H1 (cell line): Measurements from ENCODE around the gene MRTFA. TPM values are rescaled to one million over a fixed set of nuclear protein-coding genes. Genes with fewer than 3 reads are reported as not detected.

Source experiments
- CTCF ChIA-PET: fragments of 300-600 bp; sonication (Branson Sonifier 250); formaldehyde crosslinking; loops from one replicate; lab custom pipeline; 2021; ENCODE audit not compliant: partially characterized antibody; lab: Charles Lee
- POLR2A ChIA-PET: fragments of 300-600 bp; sonication (Branson Sonifier 250); formaldehyde crosslinking; loops from one replicate; lab custom pipeline; 2021; ENCODE audit warnings: inconsistent platforms; ENCODE audit not compliant: partially characterized antibody; lab: Charles Lee
- DNase-seq, 2 experiments: peaks; one replicate each; pipeline versions ENCODE4 v3.0.0 to v3.0.0-alpha.2; 2010 to 2022; ENCODE audit warnings: low spot score in 2 of 2, low read depth in 1 of 2, mixed read lengths in 1 of 2
- FAIRE-seq: peaks from 2 replicates; lab custom pipeline; 2011; peaks lifted over from hg19 to GRCh38; lab: Jason Lieb, UNC
- H2AFZ ChIP-seq: 2 replicates; pipeline ENCODE4 v1.8.1; 2012; ENCODE audit warnings: low read length, inconsistent platforms
- H2AK5ac ChIP-seq: 2 replicates; pipeline ENCODE4 v1.6.1; 2013; ENCODE audit warnings: low read depth, low read length
- H2BK120ac ChIP-seq: replicated peaks from 2 replicates; pipeline ENCODE3; 2013; ENCODE audit warnings: low read depth, low read length, inconsistent platforms
- H2BK12ac ChIP-seq: 2 replicates; pipeline ENCODE4 v1.6.1; 2013; ENCODE audit warnings: low read depth, low read length
- H2BK15ac ChIP-seq: 2 replicates; pipeline ENCODE4 v1.6.1; 2013; ENCODE audit warnings: low read length
- H2BK20ac ChIP-seq: 2 replicates; pipeline ENCODE4 v1.6.1; 2013; ENCODE audit warnings: low read length
- H2BK5ac ChIP-seq: 2 replicates; pipeline ENCODE4 v1.6.1; 2013; ENCODE audit warnings: low read depth, low read length
- H3K14ac ChIP-seq: 2 replicates; pipeline ENCODE4 v1.6.1; 2013; ENCODE audit warnings: inconsistent platforms; ENCODE audit not compliant: insufficient read length
- H3K18ac ChIP-seq: 2 replicates; pipeline ENCODE4 v1.6.1; 2013; ENCODE audit warnings: low read length; ENCODE audit errors: extremely low read depth
- H3K23ac ChIP-seq: 2 replicates; pipeline ENCODE4 v1.6.1; 2013; ENCODE audit warnings: inconsistent platforms; ENCODE audit not compliant: insufficient read length
- H3K23me2 ChIP-seq: 2 replicates; pipeline ENCODE4 v1.6.1; 2013; ENCODE audit warnings: low read depth, low read length
- H3K27ac ChIP-seq: 2 replicates; pipeline ENCODE4 v1.6.1; 2011; ENCODE audit warnings: low read depth, low read length, inconsistent platforms
- H3K27me3 ChIP-seq, 4 experiments: replicated peaks in 1 of 4; 1 replicate in 1 of 4; 2 replicates in 3 of 4; pipeline versions ENCODE4 v1.6.1 to v1.8.1; 2011 to 2013; ENCODE audit warnings: low read length in 3 of 4, mild to moderate bottlenecking in 3 of 4, inconsistent platforms in 2 of 4, mixed read lengths in 2 of 4, moderate library complexity in 1 of 4; ENCODE audit not compliant: control insufficient read depth in 3 of 4, insufficient read depth in 3 of 4; ENCODE audit errors: extremely low read depth in 1 of 4
- H3K36me3 ChIP-seq, 4 experiments: 2 replicates each; pipeline versions ENCODE4 v1.6.1 to v1.8.1; 2011 to 2013; ENCODE audit warnings: mild to moderate bottlenecking in 4 of 4, low read length in 3 of 4, moderate library complexity in 2 of 4, control low read depth in 1 of 4, inconsistent platforms in 1 of 4; ENCODE audit not compliant: insufficient read depth in 4 of 4, control insufficient read depth in 2 of 4
- H3K4ac ChIP-seq: replicated peaks from 2 replicates; pipeline ENCODE3; 2013; ENCODE audit warnings: low read length, low read depth, mixed read lengths, inconsistent platforms; ENCODE audit not compliant: insufficient read length
- H3K4me1 ChIP-seq, 4 experiments: replicated peaks in 1 of 4; 1 replicate in 1 of 4; 2 replicates in 3 of 4; pipeline versions ENCODE4 v1.6.1 to v1.8.1; 2011 to 2013; ENCODE audit warnings: low read length in 3 of 4, inconsistent platforms in 2 of 4, mixed read lengths in 1 of 4; ENCODE audit not compliant: insufficient read depth in 4 of 4, control insufficient read depth in 3 of 4
- H3K4me2 ChIP-seq, 2 experiments: 2 replicates each; pipeline versions ENCODE4 v1.6.1 to v1.8.1; 2011 to 2013; ENCODE audit warnings: low read depth in 2 of 2, low read length in 2 of 2, control low read depth in 1 of 2, inconsistent platforms in 1 of 2, mild to moderate bottlenecking in 1 of 2; ENCODE audit not compliant: insufficient read depth in 1 of 2
- H3K4me3 ChIP-seq, 4 experiments: fragments of 200-600, 300-600 bp in 1 of 4; sonication (generic), shearing (Covaris generic), sonication (Bioruptor Twin) in 1 of 4; 2 replicates each; pipeline versions ENCODE4 v1.5.1 to v1.8.1; 2011 to 2016; ENCODE audit warnings: low read length in 4 of 4, low read depth in 3 of 4, control low read depth in 2 of 4, inconsistent platforms in 2 of 4, mild to moderate bottlenecking in 2 of 4, mixed read lengths in 1 of 4, moderate library complexity in 1 of 4; ENCODE audit not compliant: insufficient read depth in 2 of 4; ENCODE audit errors: extremely low read depth in 1 of 4
- H3K56ac ChIP-seq: replicated peaks from 2 replicates; pipeline ENCODE3; 2013; ENCODE audit warnings: low read depth, mild to moderate bottlenecking, mixed read lengths, low read length, inconsistent platforms; ENCODE audit not compliant: insufficient read length
- H3K79me1 ChIP-seq: 2 replicates; pipeline ENCODE4 v1.6.1; 2013; ENCODE audit warnings: low read depth, low read length, control low read depth
- H3K79me2 ChIP-seq, 2 experiments: 2 replicates each; pipeline versions ENCODE4 v1.6.1 to v1.8.1; 2012 to 2013; ENCODE audit warnings: low read length in 2 of 2, mild to moderate bottlenecking in 2 of 2, inconsistent platforms in 1 of 2; ENCODE audit not compliant: insufficient read depth in 2 of 2, control insufficient read depth in 1 of 2
- H3K9ac ChIP-seq, 4 experiments: replicated peaks in 1 of 4; 1 replicate in 1 of 4; 2 replicates in 3 of 4; pipeline versions ENCODE4 v1.6.1 to v1.8.1; 2011 to 2013; ENCODE audit warnings: low read depth in 3 of 4, low read length in 3 of 4, control low read depth in 2 of 4, mild to moderate bottlenecking in 2 of 4, moderate library complexity in 2 of 4, inconsistent platforms in 1 of 4; ENCODE audit errors: extremely low read depth in 1 of 4
- H3K9me3 ChIP-seq, 2 experiments: 2 replicates each; pipeline versions ENCODE4 v1.6.1 to v1.8.1; 2012 to 2013; ENCODE audit warnings: mild to moderate bottlenecking in 2 of 2, moderate library complexity in 2 of 2, control low read depth in 1 of 2, inconsistent platforms in 1 of 2, low read depth in 1 of 2, low read length in 1 of 2, mixed read lengths in 1 of 2; ENCODE audit not compliant: insufficient read depth in 2 of 2
- H4K20me1 ChIP-seq, 2 experiments: replicated peaks in 1 of 2; 2 replicates each; pipeline versions ENCODE3 to v1.8.1; 2011 to 2013; ENCODE audit warnings: inconsistent platforms in 2 of 2, low read length in 2 of 2, mild to moderate bottlenecking in 1 of 2; ENCODE audit not compliant: insufficient read depth in 2 of 2, control insufficient read depth in 1 of 2
- H4K5ac ChIP-seq: 2 replicates; pipeline ENCODE4 v1.6.1; 2013; ENCODE audit warnings: low read length, low read depth, mixed read lengths, inconsistent platforms; ENCODE audit not compliant: insufficient read length
- H4K8ac ChIP-seq: 2 replicates; pipeline ENCODE4 v1.8.0; 2013; ENCODE audit warnings: mild to moderate bottlenecking, moderate library complexity, low read length, inconsistent platforms; ENCODE audit not compliant: insufficient read depth; ENCODE audit errors: extremely low read depth
- H4K91ac ChIP-seq: replicated peaks from 2 replicates; pipeline ENCODE3; 2013; ENCODE audit warnings: low read length, mixed read lengths, inconsistent platforms; ENCODE audit not compliant: insufficient read length
- EGR1 ChIP-seq: IDR thresholded peaks from 2 replicates; pipeline ENCODE4 v1.6.1; 2011; ENCODE audit warnings: low read depth, low read length, borderline replicate concordance
- EZH2 ChIP-seq: fragments of 200-600 bp; sonication (generic); IDR thresholded peaks from 2 replicates; pipeline ENCODE4 v1.7.1; 2012; ENCODE audit warnings: low read depth, mild to moderate bottlenecking, moderate library complexity, low read length, inconsistent platforms; ENCODE audit not compliant: severe bottlenecking
- HDAC2 ChIP-seq, 2 experiments: fragments of 300-600 bp in 1 of 2; sonication (generic) in 1 of 2; IDR thresholded peaks; 2 replicates each; pipeline ENCODE4 v1.6.1; 2011 to 2012; ENCODE audit warnings: low read depth in 2 of 2, low read length in 2 of 2, mild to moderate bottlenecking in 2 of 2, moderate library complexity in 2 of 2, borderline replicate concordance in 1 of 2, inconsistent platforms in 1 of 2
- TCF12 ChIP-seq: IDR thresholded peaks from 2 replicates; pipeline ENCODE4 v1.6.1; 2011; ENCODE audit warnings: low read depth, mild to moderate bottlenecking, low read length
- ZNF274 ChIP-seq: IDR thresholded peaks from 2 replicates; pipeline ENCODE4 v1.7.0; 2012; ENCODE audit warnings: low read length, borderline replicate concordance; ENCODE audit errors: extremely low read depth
- WGBS, 2 experiments: shearing (Covaris generic) in 1 of 2; methylation state at CpG; one replicate each; pipeline versions ENCODE4 v1.1.6 to v1.1.7; 2013 to 2015; ENCODE audit warnings: low lambda C conversion rate in 2 of 2, mixed read lengths in 2 of 2, inconsistent platforms in 1 of 2, low coverage in 1 of 2, missing lambda C conversion rate in 1 of 2; ENCODE audit not compliant: insufficient replicate concordance in 2 of 2, insufficient coverage in 1 of 2, insufficient read length in 1 of 2; ENCODE audit errors: extremely low coverage in 1 of 2, missing lambda C conversion rate in 1 of 2; 5-methylcytosine and 5-hydroxymethylcytosine counted together
- polyA plus RNA-seq, 7 experiments: library from polyadenylated mRNA; depleted of rRNA in 3 of 7; stranded (reverse) in 5 of 7; unstranded in 2 of 7; fragments of >200 nt in 5 of 7; fragments of 200-250 nt in 2 of 7; gene quantifications; 1 replicate in 5 of 7; 2 replicates in 1 of 7; 4 replicates in 1 of 7; pipeline versions ENCODE4 v1.2.1 to v1.2.3, GENCODE V29; 2011 to 2013; ENCODE audit warnings: missing spikeins in 2 of 7, mixed read lengths in 2 of 7
- total RNA-seq: library from RNA; stranded (reverse); fragmentation: NEBNext Ultra II Directional; extraction: Animal tissue kit (Norgen Biotek cat#: 25700); gene quantifications from 2 replicates; pipeline ENCODE4 v1.2.1, GENCODE V29; 2021

The MRTFA gene
- total and polyA plus RNA-seq, 2 of the 8 experiments (the other 6 are each of a cell fraction or from before 2014, with no cell fraction given): 5.4 to 37.9 TPM

DNA sequence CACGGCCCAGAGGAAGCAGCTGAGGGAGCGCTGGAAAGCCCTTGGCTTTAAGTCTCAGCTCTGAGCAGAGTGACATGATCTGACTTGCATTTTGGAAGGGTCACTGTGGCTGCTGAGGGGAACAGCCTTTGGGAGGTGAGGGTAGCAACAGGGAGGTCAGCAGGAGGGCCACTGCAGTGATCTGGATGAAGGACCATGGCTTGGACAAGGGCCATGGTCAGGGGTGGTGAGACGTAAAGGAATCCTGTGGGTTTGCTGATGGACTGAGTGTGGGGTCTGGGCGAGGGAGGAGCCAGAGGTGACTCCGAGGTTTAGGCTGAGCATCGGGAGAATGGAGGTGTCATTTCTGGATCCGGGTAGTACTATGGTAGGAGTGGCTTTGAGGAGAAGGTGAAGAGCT lies 232.9 kb downstream of the MRTFA start:
- H3K23me2 ChIP-seq: no peaks in the 10 kb centered on the region
- no peaks in the 10 kb centered on the region for H4K20me1 ChIP-seq
- no peaks in the 10 kb centered on the region for H3K79me1 ChIP-seq
- H3K4me2 ChIP-seq: no peak overlapping the region
- H4K8ac ChIP-seq: no peak overlapping the region
- H2BK12ac ChIP-seq: no peak overlapping the region
- no peak overlapping the region for H3K23ac ChIP-seq
- H3K36me3 ChIP-seq: peaks cover 2 to 35% (median 14%) of the 10 kb centered on the region in 4 experiments; a peak in 7 of 8 replicates
- no peak overlapping the region for H3K18ac ChIP-seq
- DNase-seq: no peak
- H4K5ac ChIP-seq: no peak overlapping the region
- H3K79me2 ChIP-seq: no peaks in the 10 kb centered on the region
- H3K27me3 ChIP-seq: no peaks in the 10 kb centered on the region
- H2BK120ac ChIP-seq: no peak overlapping the region
- H2AK5ac ChIP-seq: no peak overlapping the region
- TF ChIP-seq HDAC2 (IDR thresholded peaks at IDR 0.05; ENCODE audit: borderline replicate concordance in 1 of 2, low read depth in 2 of 2, low read length in 2 of 2) (no peak), EGR1 (no peak), TCF12 (no peak), EZH2 (no peak), ZNF274 (no peak)
- H2AFZ ChIP-seq: no peak overlapping the region
- H3K27ac ChIP-seq: no peak overlapping the region
- H3K4me3 ChIP-seq: no peak overlapping the region
- FAIRE-seq: no peak
- H2BK5ac ChIP-seq: no peak overlapping the region
- no peak overlapping the region for H4K91ac ChIP-seq
- no peak overlapping the region for H2BK20ac ChIP-seq
- no peak overlapping the region for H3K4ac ChIP-seq
- no peaks in the 10 kb centered on the region for H3K4me1 ChIP-seq
- no peak overlapping the region for H3K56ac ChIP-seq
- WGBS, 2 experiments: 90% methylated on average over 7 of the region's 7 CpGs; no CpG with 5 or more reads in 1 of the 2 experiments
- no peak overlapping the region for H2BK15ac ChIP-seq
- H3K9ac ChIP-seq: no peak overlapping the region; a peak in 1 of 7 replicates
- ChIA-PET CTCF (interaction anchor here (1.0 to 1.5 kb wide), 4 partner anchors 12 to 33 kb away, joined by 3 to 4 read pairs (median 3); no protein-coding TSS in a partner anchor), POLR2A (interaction anchor here (0.8 to 1.3 kb wide), 2 partner anchors 12 to 16 kb away, joined by 3 read pairs; no protein-coding TSS in a partner anchor)
- H3K14ac ChIP-seq: no peak overlapping the region
- H3K9me3 ChIP-seq: no peaks in the 10 kb centered on the region
